Activated T-cell treated with anti-CD3 and anti-CD28 coated beads for 48 hours (primary cell): ENCODE results near the gene RFNG.

Source experiments
- DNase-seq: peaks from one replicate; pipeline ENCODE4 v3.0.0-alpha.2; 2020; ENCODE audit warnings: low read depth

The RFNG gene

DNA sequence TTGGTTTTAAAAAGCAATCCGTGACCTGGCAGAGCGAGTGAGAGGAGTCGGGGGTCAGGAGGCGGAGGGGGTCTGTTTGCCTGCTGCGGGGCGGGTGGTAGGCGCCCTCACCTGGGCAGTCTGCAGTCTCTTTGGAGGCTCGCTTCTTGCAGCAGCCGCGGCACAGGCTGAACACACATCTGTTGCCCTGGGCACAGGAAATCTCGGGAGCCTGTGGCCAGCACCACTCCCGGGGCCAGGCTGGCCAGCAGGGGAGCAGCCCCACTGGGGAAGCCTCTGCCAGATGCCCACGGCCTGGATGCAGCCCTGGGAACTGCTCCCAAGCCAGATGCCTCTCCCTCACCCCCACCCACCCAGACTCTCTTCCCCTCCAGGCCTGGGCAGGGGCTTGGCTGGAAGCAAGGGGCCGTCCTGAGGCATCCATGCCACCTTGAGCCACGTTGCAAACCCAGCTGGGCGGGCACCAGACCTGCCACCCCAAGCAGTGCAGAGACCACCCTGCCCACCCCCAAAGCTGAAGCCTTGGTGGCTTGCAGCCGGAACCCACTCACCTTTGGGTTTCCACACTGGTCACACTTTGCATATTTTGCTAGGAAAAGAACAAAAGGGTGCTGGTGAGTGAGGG lies 6.7 kb upstream of the RFNG start:
- no peak for DNase-seq

DNA sequence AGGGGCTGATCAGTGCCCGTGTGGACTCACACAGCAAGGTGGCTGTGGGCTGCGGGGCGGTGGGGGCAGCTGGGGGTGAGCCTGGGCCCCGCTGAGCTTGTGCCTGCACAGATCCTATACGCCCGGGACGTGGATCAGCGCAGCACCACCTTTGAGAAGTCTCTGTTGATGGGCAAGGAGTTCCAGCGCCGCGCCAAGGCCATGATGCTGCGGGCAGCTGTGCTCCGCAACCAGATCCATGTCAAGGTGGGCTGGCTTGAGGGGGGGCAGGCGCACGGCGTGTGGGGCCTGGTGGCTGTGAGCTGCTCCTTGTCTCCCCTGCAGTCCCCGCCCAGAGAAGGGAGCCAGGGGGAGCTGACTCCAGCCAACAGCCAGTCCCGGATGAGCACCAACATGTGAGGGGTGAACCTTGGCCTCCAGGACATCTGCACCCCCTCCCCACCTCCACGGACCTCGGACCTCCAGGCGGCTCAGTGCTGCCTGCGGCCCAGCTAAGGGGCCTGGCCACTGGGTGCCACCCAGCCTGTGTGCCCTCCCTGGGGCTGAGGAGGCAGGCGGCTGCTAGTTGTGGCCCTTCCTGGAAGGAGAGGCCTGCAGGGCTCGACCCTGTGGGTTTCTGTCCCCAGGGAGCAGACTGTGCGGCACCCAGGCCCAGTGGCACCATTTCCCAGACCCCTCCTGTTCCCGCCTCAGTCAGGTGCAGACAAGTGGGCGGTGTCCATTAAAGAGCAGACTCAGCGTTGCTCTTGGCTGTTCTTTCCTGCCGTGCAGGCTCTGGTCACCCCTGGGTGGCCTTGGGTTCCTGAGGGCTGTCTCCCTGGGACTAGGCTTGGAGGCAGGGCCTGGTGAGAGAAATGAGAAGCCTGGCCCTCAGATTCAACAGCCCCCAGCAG lies 5.4 kb upstream of the RFNG start:
- DNase-seq: no peak

DNA sequence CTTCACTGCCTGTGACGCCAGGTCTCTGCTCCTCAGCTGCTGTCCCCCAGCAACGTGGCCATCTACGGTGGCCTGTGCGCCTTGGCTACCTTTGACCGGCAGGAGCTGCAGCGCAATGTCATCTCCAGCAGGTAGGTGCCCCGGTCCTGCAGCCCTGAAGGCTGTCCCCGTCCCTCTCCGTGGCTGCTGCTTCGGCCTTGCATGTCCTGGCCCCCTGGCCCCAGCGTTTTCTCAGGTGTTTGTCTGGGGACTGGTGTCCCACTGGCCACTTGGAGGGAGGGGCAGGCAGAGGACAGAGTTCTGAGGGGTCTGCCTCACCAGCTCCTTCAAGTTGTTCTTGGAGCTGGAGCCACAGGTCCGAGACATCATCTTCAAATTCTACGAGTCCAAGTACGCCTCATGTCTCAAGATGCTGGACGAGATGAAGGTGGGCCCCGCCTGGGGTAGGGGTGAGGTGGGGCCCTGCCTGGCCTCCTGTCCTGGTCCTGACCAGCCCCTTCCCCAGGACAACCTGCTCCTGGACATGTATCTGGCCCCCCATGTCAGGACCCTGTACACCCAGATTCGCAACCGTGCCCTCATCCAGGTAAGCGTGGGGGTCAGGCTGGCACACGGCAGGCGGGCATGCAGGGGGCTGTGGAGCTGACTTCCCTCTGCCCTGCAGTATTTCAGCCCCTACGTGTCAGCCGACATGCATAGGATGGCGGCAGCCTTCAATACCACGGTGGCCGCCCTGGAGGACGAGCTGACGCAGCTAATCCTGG lies 4.5 kb upstream of the RFNG start:
- DNase-seq: no peak

DNA sequence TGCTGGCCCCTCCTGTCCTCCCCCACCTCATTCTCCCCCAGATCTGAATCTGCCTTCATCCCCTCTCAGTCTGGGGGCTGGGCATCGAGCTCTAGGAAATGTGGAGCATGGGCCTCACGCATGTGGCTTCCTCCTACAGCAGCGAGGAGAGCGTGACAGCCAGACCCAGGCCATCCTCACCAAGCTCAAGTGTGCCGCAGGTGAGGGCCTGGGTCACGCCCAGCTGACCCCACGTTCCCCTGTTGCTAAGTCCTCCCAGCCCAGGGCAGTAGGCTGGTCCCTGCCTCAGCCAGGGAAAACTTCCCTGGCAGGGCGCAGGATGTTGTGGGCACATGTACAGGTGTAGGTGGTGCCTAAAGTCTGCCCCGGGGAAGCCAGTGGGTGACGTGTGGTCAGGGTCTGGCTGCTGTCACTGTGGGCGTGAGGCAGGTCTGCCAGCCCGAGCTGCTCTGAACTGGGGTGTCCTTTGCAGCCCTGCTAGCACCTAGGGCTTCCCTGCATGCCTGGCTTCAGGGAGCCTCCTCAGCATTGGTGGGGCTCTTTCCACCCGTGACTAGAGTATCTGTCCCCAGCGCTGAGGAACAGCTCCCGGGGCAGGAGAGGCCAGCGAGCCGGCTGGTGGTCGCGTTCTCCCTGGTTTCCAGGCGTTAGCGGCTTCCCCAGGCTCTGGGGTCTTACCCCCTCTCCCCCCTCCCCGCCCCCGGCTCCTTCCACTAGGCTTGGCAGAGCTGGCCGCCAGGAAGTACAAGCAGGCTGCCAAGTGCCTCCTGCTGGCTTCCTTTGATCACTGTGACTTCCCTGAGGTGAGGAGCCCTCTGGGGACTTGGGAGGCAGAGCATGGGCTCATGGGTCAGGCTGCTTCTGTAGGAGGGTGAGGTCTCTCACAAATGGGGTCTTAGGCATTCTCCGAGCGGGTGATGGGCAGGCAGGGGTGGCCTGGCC lies 3.7 kb upstream of the RFNG start:
- no peak for DNase-seq

DNA sequence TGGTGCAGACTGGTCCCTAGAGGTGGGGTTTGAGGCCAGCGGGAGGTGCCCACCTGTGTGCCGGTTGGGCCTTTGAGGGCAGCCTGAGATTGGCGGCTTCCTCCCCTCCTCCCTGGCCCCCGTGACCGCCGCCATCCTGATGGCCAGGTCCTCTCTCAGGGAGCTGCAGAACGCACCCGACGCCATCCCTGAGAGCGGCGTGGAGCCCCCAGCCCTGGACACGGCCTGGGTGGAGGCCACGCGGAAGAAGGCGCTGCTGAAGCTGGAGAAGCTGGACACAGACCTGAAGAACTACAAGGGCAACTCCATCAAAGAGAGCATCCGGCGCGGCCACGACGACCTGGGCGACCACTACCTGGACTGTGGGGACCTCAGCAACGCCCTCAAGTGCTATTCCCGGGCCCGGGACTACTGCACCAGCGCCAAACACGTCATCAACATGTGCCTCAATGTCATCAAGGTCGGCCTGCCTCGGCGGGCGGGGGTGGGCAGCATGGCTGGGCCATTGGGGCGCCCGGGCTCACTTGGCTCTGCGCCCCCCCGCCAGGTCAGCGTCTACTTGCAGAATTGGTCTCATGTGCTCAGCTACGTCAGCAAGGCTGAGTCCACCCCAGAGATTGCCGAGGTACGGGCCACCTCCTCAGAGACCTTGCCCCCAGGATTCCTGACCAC lies 2.9 kb upstream of the RFNG start:
- no peak for DNase-seq

DNA sequence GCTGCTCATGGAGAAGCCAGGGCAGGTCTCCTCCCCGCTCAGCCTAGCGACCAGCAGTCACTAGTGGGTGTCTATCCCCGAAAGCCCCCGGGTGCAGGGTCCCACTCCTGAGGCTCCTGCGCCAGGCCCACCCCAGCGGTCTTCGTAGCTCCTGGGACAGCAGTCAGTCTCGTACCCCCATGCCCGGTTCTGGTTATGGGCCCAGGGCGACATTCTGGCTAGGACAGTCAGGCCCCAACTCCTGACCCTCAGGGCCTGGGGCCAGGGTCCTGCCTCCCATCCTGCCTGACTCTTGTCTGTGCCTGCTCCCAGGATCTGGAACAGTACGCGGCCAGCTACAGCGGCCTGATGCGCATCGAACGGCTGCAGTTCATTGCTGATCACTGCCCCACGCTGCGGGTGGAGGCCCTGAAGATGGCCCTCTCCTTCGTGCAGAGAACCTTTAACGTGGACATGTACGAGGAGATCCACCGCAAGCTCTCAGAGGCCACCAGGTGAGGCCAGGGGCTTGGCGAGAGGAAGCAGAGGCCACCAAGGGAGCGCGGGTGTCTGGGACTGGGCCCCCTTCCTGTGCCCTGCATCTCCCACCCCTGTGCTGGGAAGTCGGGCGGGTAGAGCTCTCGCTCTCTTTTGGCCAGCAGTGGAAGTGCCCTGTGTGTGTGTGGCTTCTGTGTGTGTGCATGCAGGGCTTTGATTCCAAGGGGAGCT lies 2.1 kb upstream of the RFNG start:
- DNase-seq: no peak

DNA sequence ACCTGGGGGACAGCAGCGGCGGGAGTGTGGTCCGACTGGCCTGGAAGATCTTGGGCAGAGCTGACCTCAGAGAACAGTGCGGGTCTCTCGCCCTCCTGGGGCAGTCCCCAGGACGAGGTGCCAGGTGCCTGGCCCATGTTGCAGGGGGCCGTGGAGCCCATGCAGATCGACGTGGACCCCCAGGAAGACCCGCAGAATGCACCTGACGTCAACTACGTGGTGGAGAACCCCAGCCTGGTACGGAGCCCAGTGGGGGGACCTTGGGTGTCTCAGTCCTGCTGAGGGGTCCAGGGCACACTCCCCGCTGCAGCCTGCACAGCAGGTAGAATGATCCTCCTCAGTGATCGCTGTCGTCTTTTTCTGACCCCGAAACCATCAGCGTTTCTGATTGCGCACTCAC lies 1.5 kb upstream of the RFNG start:
- no peak for DNase-seq

DNA sequence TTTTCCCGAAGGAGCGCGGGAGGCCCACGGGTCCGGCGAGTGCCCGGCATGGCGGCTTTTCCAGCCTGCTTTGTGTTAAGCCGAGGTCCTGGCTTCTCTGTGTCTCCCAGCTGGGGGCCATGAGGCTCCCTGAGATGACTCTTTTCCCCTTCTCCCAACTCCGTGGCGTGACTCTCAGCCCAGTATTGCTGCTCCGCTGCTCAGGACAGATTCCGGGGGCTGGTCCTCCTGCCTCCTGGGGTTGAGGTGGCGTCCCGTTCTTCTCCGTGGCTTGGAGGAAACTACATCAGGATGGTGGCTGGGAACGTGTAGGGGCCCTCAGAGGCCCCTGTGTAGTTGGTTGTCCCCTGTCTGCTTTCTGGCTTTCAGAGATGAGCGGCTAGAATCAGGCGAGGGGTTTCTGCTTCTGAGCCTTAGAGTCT lies 1.0 kb upstream of the RFNG start:
- DNase-seq: no peak

DNA sequence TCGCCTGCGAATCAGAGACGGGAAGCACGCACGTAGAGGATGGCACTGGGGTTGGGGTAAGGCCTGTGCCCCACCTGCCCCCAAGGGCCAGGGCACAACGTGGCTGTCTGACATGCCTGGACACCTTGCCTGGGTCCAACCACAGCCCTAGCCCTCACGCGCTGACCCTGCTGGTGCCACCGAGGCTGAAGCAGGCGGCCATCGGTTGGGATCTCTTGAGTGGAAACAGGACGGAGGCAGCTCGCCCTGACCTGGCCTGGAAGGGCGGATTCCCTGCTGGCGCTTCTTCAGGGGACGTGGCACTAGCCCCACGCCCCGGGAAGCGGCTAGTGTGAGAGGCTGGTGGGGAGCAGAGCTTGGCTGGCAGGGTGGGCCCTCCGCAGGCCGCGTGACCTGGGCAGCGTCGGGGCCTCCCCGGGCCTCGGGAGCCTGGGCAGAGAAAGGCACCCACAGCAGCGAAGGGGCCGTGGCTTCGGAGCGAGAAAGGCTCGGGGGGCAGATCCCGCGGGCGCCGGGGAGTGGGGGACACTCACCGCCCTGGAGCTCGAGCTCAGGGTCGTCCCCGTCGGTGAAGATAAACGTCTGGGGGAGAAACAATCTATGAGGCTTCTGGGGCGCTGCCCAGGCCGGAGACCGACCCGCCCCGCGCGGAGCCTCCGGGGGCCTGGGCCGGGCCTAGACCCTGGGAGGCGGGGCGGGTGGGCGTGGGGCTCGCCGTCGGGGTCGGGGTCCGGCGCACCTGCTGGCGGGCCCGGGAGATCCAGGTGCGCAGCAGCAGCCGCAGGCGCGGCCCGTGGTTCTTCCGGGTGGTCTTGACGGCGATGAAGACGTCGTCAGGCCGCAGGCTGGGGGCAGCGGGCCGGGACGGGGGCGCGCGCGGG lies 610 bp downstream of the RFNG start:
- no peak for DNase-seq

DNA sequence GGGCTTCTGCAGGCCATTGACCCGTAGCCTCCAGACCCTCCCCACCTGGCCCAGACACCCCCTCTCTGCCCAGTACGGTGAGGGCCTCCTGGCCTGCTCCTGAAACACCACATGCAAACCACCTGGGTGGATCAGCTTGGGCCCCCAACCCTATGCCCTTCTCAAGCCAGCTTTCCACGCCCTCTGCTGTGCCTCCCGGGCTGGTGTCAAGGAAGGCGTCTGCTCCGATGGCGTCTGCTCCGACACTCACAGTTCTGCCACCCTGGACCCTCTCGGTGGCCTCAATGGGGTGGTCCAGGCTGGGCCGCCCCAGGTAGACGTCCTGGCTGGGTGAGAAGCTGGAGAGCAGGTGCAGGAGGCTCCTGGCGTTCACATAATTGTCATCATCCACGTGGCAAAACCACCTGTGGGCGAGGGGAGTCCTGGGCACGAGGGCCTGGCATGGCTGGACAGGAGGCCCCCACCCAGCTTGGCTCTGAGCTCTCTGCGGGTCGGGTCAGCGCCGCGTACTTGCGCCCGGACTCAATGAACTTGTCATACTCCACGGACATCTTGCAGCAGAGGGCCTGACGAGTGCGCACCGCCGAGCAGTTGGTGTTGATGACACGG lies 1.4 kb downstream of the RFNG start:
- no peak for DNase-seq

DNA sequence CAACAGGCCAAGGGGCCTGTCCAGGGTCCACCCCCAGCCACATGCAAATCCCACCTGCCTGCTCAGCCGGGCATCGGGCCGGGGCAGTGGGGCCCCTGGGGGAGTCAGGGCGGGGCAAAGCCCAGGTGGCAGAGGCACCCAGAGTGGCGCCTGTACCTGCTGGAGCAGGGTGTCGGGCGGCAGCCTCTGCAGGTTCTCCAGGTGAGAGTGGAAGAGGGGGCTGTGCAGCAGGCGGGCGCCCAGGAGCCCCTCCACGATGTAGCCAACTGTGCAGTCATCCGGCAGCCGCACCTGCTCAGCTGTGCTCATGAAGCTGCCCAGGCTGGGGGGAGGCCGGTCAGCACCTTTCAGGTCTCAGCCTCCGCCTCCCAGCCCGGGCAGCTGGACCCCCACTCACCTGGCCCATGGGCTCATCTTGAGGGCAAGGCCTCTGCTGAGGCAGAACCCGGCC lies 2.1 kb downstream of the RFNG start:
- no peak for DNase-seq

DNA sequence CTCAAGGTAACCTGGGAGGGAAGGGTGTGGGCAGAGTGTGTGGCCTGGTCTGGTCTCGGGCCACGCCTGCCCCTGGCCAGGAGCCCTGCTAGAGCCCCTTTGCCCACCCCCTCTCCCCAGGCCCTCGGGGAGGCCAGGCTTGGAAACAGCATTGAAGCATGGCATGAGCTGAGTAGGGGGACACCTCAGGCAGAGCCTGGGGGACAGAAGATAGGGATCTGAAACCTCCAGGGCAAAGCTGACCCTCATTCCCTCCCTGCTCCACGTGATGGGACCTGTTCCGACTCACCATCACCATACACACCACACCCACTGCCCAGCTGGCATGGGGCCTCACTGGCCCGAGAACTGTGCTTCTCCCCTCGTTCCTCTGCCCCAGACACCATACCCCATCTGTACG lies 2.5 kb downstream of the RFNG start:
- no peak for DNase-seq

DNA sequence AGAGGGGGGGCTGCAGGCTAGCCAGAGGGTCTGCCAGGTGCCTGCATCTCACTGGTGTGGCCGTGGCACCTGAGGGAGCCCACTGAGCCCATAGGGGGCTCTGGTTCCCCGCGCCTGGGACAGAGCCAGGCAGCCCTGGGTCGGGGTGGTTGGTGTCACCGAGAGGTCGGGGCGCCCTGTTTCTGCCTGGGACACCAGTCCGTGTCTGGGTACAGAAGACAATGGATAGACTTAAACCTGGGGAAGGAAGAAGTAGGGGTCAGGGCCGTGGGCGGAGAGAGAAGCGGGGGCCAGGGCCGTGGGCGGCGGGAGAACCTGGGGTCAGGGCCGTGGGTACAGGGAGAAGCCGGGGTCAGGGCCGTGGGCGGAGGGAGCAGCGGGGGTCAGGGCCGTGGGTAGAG lies 3.0 kb downstream of the RFNG start:
- DNase-seq: no peak

DNA sequence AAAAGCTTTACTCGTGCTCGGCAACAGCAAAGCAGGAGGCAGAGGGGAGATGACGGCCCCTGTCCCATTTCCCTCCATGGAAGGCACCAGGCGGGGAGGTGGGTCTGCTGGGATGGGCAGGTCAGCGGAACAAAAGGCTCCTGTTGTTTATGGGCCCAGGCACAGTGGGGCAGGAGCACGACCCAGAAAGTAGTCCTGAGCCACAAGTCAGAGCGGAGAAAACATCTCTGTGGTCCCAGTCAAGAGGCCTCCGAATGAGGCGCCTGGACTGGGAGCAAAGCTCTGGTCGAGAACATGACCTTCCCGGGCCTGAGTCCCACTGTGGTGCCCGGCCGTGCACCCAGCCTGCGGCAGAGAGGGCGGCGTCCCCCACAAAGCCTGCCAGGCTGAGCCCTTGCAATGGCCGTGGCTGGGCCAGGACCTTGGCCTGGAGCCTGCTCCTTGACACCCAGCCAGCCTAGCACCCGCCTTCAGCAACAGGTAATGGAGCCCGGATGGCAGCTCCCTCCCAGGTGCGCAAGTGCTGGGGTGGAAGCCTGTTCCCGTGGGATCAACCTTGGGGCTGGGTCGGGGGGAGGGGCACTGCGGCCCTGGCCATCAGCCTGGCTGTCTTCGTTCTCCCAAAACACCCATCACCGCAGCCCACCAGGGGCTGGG lies 3.6 kb downstream of the RFNG start:
- DNase-seq: no peak

DNA sequence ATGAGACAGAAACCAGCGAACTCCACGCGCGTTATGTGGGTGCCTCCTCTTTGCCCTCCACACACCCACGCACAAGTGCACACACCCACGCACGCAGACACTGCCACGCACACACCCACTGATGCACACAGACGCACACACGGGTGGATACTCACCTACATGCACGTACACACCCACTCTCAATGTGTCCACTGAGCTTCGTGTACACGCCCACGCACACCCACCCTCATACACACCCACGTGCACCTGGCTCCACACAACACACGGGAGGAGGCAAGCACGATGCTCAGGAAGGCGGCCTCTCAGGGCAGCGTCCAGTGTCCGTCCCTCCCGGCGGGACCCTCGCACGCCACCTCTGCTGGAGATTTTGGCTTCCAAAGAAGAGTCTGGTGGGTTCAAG lies 4.2 kb downstream of the RFNG start:
- no peak for DNase-seq

DNA sequence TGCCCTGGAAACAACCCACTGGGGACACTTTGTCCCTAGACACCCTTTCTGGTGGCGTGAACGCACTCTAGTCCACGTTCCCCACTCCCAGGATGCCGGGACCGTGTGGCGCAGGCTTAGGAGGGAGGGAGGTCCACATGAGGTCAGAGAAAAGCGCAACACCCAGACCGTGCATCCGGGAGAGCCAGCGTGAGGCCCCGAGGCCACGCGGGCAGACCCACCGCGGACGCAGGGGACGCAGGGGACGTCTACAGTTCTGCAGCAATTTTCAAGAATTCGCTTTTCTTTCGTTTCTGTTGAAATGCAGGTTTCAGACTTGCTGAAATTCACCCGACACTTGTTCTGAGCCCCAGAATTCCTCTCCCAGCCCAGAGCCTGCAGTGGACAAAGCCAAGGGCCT lies 4.7 kb downstream of the RFNG start:
- no peak for DNase-seq

DNA sequence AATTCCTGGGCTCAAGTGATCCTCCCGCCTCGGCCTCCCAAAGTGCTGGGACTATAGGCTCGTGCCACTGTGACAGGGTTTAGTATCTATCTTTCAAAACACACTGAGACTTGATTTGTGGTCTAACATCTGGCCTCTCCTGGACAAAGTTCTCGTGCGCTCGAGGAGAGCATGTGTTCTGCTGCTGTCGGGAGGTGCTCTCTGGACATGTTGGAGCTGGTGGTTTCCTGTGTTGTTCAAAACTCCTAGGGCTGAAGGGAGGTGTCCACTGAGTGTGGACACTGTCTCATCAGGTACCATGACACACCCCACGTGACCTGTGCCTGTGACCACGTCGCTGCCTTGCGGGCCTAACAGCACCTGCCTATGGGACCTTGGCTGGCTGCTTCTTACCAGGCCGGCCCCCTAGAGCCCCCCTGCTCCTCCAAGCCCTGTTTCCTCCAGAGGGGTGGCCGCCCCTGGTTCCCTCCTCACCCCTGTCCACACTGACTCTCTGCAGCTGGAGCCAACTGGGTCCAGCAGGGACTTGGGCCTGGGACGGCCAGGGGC lies 5.6 kb downstream of the RFNG start:
- DNase-seq: no peak

DNA sequence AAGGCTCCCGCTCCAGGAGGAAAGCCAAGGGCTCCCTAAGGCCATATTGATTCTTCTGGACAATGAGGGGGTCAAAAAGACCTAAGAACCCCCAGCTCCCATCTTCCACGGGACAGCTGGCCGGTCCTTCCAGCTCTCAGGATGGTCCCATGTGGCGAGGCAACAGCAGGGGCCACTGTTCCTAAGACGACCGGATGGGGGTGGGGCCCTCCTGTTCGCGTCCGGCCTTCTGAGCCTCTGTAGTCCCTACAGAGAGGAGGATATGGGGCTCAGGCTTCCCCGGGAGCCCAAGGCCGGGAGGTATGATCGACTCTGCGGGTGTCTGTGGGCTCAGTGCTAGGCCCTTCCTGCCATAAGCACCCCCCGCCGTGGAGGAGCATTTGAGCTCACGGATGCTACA lies 8.1 kb downstream of the RFNG start:
- DNase-seq: no peak
